IMR-90 (cell line): ENCODE measurements around the gene GABRA4. TPM values are rescaled to one million over a fixed set of nuclear protein-coding genes. Genes with fewer than 3 reads are reported as not detected.

Source experiments
- ATAC-seq: fragments of 200-7000 bp; cut with Tn5 transposase; 2 replicates; pipeline ENCODE4 v1.9.1; 2020; ENCODE audit warnings: low read depth, mild to moderate bottlenecking, moderate library complexity
- BruUV-seq: library from RNA; stranded (reverse); fragments of 400-500 nt; replicated peaks from 2 replicates; lab custom pipeline; 2021; lab: Mats Ljungman, UMichigan
- CTCF ChIA-PET: fragments of 300-600 bp; formaldehyde crosslinking; extraction: SDS; loops from one replicate; lab custom pipeline; 2021; ENCODE audit warnings: antibody characterized with exemption; lab: Yijun Ruan, JAX
- POLR2A ChIA-PET: fragments of 300-600 bp; sonication (Branson Sonifier 250); formaldehyde crosslinking; loops from one replicate; lab custom pipeline; 2022; ENCODE audit warnings: antibody characterized with exemption; ENCODE audit not compliant: unreplicated experiment; lab: Charles Lee
- DNase-seq: peaks from one replicate; pipeline ENCODE4 v3.0.0; 2013
- H2AFZ ChIP-seq: replicated peaks from 2 replicates; pipeline ENCODE3; 2013; ENCODE audit warnings: low read length, mild to moderate bottlenecking; ENCODE audit not compliant: poor library complexity
- H2AK5ac ChIP-seq: 2 replicates; pipeline ENCODE4 v1.6.1; 2013; ENCODE audit warnings: low read depth, low read length, inconsistent platforms
- H2AK9ac ChIP-seq: replicated peaks from 2 replicates; pipeline ENCODE3; 2013; ENCODE audit warnings: mild to moderate bottlenecking, low read depth, low read length, moderate library complexity; ENCODE audit not compliant: poor library complexity
- H2BK120ac ChIP-seq: 2 replicates; pipeline ENCODE4 v1.6.1; 2013; ENCODE audit warnings: low read depth, low read length, inconsistent platforms
- H2BK15ac ChIP-seq: 3 replicates; pipeline ENCODE4 v1.6.1; 2013; ENCODE audit warnings: low read depth, low read length, inconsistent platforms
- H2BK20ac ChIP-seq: 2 replicates; pipeline ENCODE4 v1.6.1; 2013; ENCODE audit warnings: low read depth, mild to moderate bottlenecking, inconsistent platforms, low read length, moderate library complexity
- H2BK5ac ChIP-seq: 2 replicates; pipeline ENCODE4 v1.6.1; 2013; ENCODE audit warnings: mild to moderate bottlenecking, low read depth, low read length, inconsistent platforms; ENCODE audit not compliant: poor library complexity, severe bottlenecking
- H3K14ac ChIP-seq: replicated peaks from 2 replicates; pipeline ENCODE4 v1.6.1; 2013; ENCODE audit warnings: low read depth, low read length, inconsistent platforms
- H3K18ac ChIP-seq: 2 replicates; pipeline ENCODE4 v1.6.1; 2013; ENCODE audit warnings: low read depth, low read length, control low read depth
- H3K23ac ChIP-seq: 2 replicates; pipeline ENCODE4 v1.6.1; 2013; ENCODE audit warnings: low read depth, low read length, inconsistent platforms
- H3K27ac ChIP-seq: 2 replicates; pipeline ENCODE4 v1.5.1; 2013; ENCODE audit warnings: mild to moderate bottlenecking, control low read depth, low read length; ENCODE audit not compliant: insufficient read depth
- H3K27me3 ChIP-seq: 2 replicates; pipeline ENCODE4 v1.6.1; 2013; ENCODE audit warnings: low read length; ENCODE audit not compliant: control insufficient read depth, insufficient read depth
- H3K36me3 ChIP-seq: 2 replicates; pipeline ENCODE4 v1.6.1; 2013; ENCODE audit warnings: low read length, mixed read lengths; ENCODE audit not compliant: control insufficient read depth, insufficient read depth
- H3K4ac ChIP-seq: 2 replicates; pipeline ENCODE4 v1.6.1; 2013; ENCODE audit warnings: low read depth, low read length, inconsistent platforms
- H3K4me1 ChIP-seq: 2 replicates; pipeline ENCODE4 v1.6.1; 2013; ENCODE audit warnings: low read length, mixed read lengths; ENCODE audit not compliant: control insufficient read depth, insufficient read depth
- H3K4me2 ChIP-seq: 2 replicates; pipeline ENCODE4 v1.6.1; 2013; ENCODE audit warnings: low read depth, mild to moderate bottlenecking, control low read depth, low read length, moderate library complexity
- H3K4me3 ChIP-seq: 2 replicates; pipeline ENCODE4 v1.5.1; 2013; ENCODE audit warnings: low read depth, mild to moderate bottlenecking, control low read depth, low read length, moderate library complexity; ENCODE audit not compliant: insufficient read depth
- H3K56ac ChIP-seq: 2 replicates; pipeline ENCODE4 v1.6.1; 2013; ENCODE audit warnings: low read length, inconsistent platforms; ENCODE audit not compliant: insufficient read depth; ENCODE audit errors: extremely low read depth
- H3K79me1 ChIP-seq, 2 experiments: 2 replicates each; pipeline ENCODE4 v1.6.1; 2013; ENCODE audit warnings: low read length in 2 of 2, inconsistent platforms in 1 of 2, low read depth in 1 of 2
- H3K9ac ChIP-seq: 2 replicates; pipeline ENCODE4 v1.6.1; 2013; ENCODE audit warnings: low read depth, low read length, control low read depth
- H3K9me1 ChIP-seq: 2 replicates; pipeline ENCODE4 v1.6.1; 2013; ENCODE audit warnings: low read length, inconsistent platforms; ENCODE audit not compliant: insufficient read depth
- H3K9me3 ChIP-seq: 2 replicates; pipeline ENCODE4 v1.6.1; 2013; ENCODE audit warnings: low read length; ENCODE audit not compliant: control insufficient read depth, insufficient read depth
- H4K20me1 ChIP-seq: 2 replicates; pipeline ENCODE4 v1.6.1; 2013; ENCODE audit warnings: low read length, inconsistent platforms; ENCODE audit not compliant: insufficient read depth
- H4K5ac ChIP-seq: 2 replicates; pipeline ENCODE4 v1.6.1; 2013; ENCODE audit warnings: mild to moderate bottlenecking, low read depth, low read length, control low read depth
- H4K8ac ChIP-seq, 2 experiments: 2 replicates each; pipeline ENCODE4 v1.6.1; 2013; ENCODE audit warnings: low read depth in 2 of 2, low read length in 2 of 2, control low read depth in 1 of 2, inconsistent platforms in 1 of 2
- H4K91ac ChIP-seq: 2 replicates; pipeline ENCODE4 v1.6.1; 2013; ENCODE audit warnings: low read depth, low read length, inconsistent platforms; ENCODE audit not compliant: insufficient read depth
- BHLHE40 ChIP-seq: fragments of 150-350 bp; IDR thresholded peaks from 2 replicates; pipeline ENCODE4 v1.6.1; 2016; ENCODE audit warnings: mild to moderate bottlenecking, low read depth, low read length
- CEBPB ChIP-seq: IDR thresholded peaks from 2 replicates; pipeline ENCODE4 v1.6.1; 2012; ENCODE audit warnings: low read depth, low read length, improper control_type of control experiment
- CHD1 ChIP-seq: IDR thresholded peaks from 2 replicates; pipeline ENCODE4 v1.6.1; 2012; ENCODE audit warnings: low read depth, low read length, improper control_type of control experiment
- FOS ChIP-seq: fragments of 150-350 bp; IDR thresholded peaks from 2 replicates; pipeline ENCODE4 v1.6.1; 2016; ENCODE audit warnings: low read depth, low read length
- MAFK ChIP-seq: IDR thresholded peaks from 2 replicates; pipeline ENCODE4 v1.6.1; 2012; ENCODE audit warnings: low read depth, low read length, improper control_type of control experiment
- MAZ ChIP-seq: IDR thresholded peaks from 2 replicates; pipeline ENCODE4 v1.6.1; 2012; ENCODE audit warnings: low read depth, mild to moderate bottlenecking, low read length, improper control_type of control experiment, moderate library complexity, borderline replicate concordance
- MXI1 ChIP-seq: IDR thresholded peaks from 2 replicates; pipeline ENCODE4 v1.6.1; 2012; ENCODE audit warnings: low read depth, mild to moderate bottlenecking, low read length, moderate library complexity, borderline replicate concordance
- NFE2L2 ChIP-seq: fragments of 150-350 bp; IDR thresholded peaks from 2 replicates; pipeline ENCODE4 v1.6.1; 2016; ENCODE audit warnings: low read depth, mild to moderate bottlenecking, low read length
- POLR2A ChIP-seq: IDR thresholded peaks from 2 replicates; pipeline ENCODE4 v1.6.1; 2012; ENCODE audit warnings: mild to moderate bottlenecking, low read depth, low read length
- RAD21 ChIP-seq: IDR thresholded peaks from 2 replicates; pipeline ENCODE4 v1.6.1; 2012; ENCODE audit warnings: low read length, improper control_type of control experiment
- RCOR1 ChIP-seq: IDR thresholded peaks from 2 replicates; pipeline ENCODE4 v1.6.1; 2012; ENCODE audit warnings: mild to moderate bottlenecking, low read length, improper control_type of control experiment; ENCODE audit not compliant: insufficient replicate concordance
- RFX5 ChIP-seq: IDR thresholded peaks from 2 replicates; pipeline ENCODE4 v1.8.0; 2012; ENCODE audit warnings: low read depth, mild to moderate bottlenecking, low read length, moderate library complexity
- SMC3 ChIP-seq: fragments of 150-350 bp; IDR thresholded peaks from 2 replicates; pipeline ENCODE4 v1.6.1; 2016; ENCODE audit warnings: low read depth, mild to moderate bottlenecking, antibody characterized with exemption, low read length, moderate library complexity
- WGBS, 2 experiments: methylation state at CpG; one replicate each; pipeline versions ENCODE4 v1.1.5 to v1.1.7; 2013; ENCODE audit warnings: missing lambda C conversion rate in 2 of 2; ENCODE audit not compliant: insufficient read length in 1 of 2; ENCODE audit errors: extremely low coverage in 2 of 2; 5-methylcytosine and 5-hydroxymethylcytosine counted together
- dilution Hi-C: fragments of 300-500 bp; cut with HindIII; formaldehyde crosslinking; loops from one replicate; pipeline ENCODE4 v1.14.3; 2018; ENCODE audit warnings: low sequenced_read_pairs; ENCODE audit not compliant: unreplicated experiment
- in situ Hi-C: fragments of 300-500 bp; cut with MboI; formaldehyde crosslinking; loops from 3 replicates; pipeline ENCODE4 v1.14.3; 2019; ENCODE audit warnings: low sequenced_read_pairs, inconsistent platforms, mixed read lengths
- intact Hi-C: fragments of 100-400 bp; cut with micrococcal nuclease; formaldehyde crosslinking; loops from 2 replicates; pipeline ENCODE4 v1.10.0; 2022
- polyA plus RNA-seq, 3 experiments: library from polyadenylated mRNA; depleted of rRNA; stranded (reverse); fragments of >200 nt; gene quantifications; 2 replicates each; pipeline ENCODE4 v1.2.3, GENCODE V29; 2012; ENCODE audit warnings: low replicate concordance in 1 of 3
- total RNA-seq: library from RNA; depleted of rRNA; stranded (reverse); fragments of >200 nt; gene quantifications from 2 replicates; pipeline ENCODE4 v1.2.3, GENCODE V29; 2012
- TF ChIP-seq, protein P1 (sequence below): conservative IDR thresholded peaks from 2 replicates; pipeline ENCODE4 v1.5.1; 2012; ENCODE audit warnings: mild to moderate bottlenecking, low read depth, low read length, improper control_type of control experiment
- TF ChIP-seq, protein P2 (sequence below): fragments of 150-350 bp; IDR thresholded peaks from 2 replicates; pipeline ENCODE4 v1.6.1; 2017; ENCODE audit warnings: mild to moderate bottlenecking, antibody characterized with exemption, low read length, low read depth
- TF ChIP-seq, protein P3 (sequence below): fragments of 150-350 bp; IDR thresholded peaks from 2 replicates; pipeline ENCODE4 v1.6.1; 2016; ENCODE audit warnings: low read depth, mild to moderate bottlenecking, low read length, moderate library complexity, borderline replicate concordance

GABRA4 gene
- total and polyA plus RNA-seq, 2 of the 4 experiments (the other 2 are of a cell fraction), result 1.1 to 1.8 TPM

DNA sequence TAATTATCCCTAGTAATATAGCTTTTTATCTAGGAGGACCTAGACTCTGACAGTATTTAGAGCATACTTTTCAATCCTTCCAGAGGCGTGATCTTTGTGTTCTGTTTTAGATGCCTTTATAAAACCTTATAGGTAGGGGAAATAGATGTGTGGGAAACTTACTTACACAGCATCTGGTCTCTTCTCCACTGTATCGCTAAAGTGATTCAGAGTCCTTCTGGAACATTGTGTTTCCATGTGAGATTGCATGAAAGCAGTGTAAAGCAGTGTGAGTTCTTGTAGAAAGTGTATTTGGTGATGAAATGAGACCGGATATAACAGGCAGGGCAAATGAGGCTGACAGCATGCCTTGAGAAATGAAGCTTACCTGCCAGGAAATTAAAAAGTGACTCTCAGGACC lies 47.4 kb upstream of the GABRA4 start:
- Histone ChIP-seq H2BK15ac (no peak overlapping the region), H3K4me2 (no peak overlapping the region), H2BK20ac (no peak overlapping the region), H3K4me1 (no peaks in the 10 kb centered on the region), H3K14ac (no peak overlapping the region), H4K5ac (no peak overlapping the region), H4K91ac (no peak overlapping the region), H3K36me3 (no peaks in the 10 kb centered on the region), H4K20me1 (no peaks in the 10 kb centered on the region), H3K18ac (no peak overlapping the region), H3K27me3 (no peaks in the 10 kb centered on the region), H2BK120ac (peak overlapping the region; percentile 48; the same call in 1 of the 2 replicates), H3K79me1 (no peaks in the 10 kb centered on the region), H3K56ac (no peak overlapping the region), H3K9me3 (no peaks in the 10 kb centered on the region), H3K27ac (no peak overlapping the region), H3K4ac (no peak overlapping the region), H3K9ac (no peak overlapping the region), H2AFZ (no peak overlapping the region), H2BK5ac (no peak overlapping the region), H2AK9ac (no peak overlapping the region), H4K8ac (no peak overlapping the region), H3K9me1 (no peaks in the 10 kb centered on the region), H3K4me3 (no peak overlapping the region), H3K23ac (no peak overlapping the region; the same call in 1 of the 2 replicates), H2AK5ac (no peak overlapping the region)
- no TSS peak for BruUV-seq
- dilution Hi-C loops (no loop called here), in situ Hi-C loops (no loop called here), intact Hi-C loops (loop anchor here (10.0 kb wide), 1 partner anchor 54 kb away; no protein-coding TSS in a partner anchor)
- no peak for DNase-seq
- POLR2A ChIA-PET, result no interaction called here
- ATAC-seq, result no peak
- TF ChIP-seq NFE2L2 (no peak), RAD21 (no peak), FOS (no peak), CHD1 (no peak), BHLHE40 (no peak), SMC3 (no peak), RFX5 (no peak), RCOR1 (no peak), CEBPB (no peak), POLR2A (no peak), MAZ (no peak), MXI1 (no peak), MAFK (no peak)
- TF ChIP-seq, protein P1, sequence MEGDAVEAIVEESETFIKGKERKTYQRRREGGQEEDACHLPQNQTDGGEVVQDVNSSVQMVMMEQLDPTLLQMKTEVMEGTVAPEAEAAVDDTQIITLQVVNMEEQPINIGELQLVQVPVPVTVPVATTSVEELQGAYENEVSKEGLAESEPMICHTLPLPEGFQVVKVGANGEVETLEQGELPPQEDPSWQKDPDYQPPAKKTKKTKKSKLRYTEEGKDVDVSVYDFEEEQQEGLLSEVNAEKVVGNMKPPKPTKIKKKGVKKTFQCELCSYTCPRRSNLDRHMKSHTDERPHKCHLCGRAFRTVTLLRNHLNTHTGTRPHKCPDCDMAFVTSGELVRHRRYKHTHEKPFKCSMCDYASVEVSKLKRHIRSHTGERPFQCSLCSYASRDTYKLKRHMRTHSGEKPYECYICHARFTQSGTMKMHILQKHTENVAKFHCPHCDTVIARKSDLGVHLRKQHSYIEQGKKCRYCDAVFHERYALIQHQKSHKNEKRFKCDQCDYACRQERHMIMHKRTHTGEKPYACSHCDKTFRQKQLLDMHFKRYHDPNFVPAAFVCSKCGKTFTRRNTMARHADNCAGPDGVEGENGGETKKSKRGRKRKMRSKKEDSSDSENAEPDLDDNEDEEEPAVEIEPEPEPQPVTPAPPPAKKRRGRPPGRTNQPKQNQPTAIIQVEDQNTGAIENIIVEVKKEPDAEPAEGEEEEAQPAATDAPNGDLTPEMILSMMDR, result no peak
- TF ChIP-seq, protein P2, sequence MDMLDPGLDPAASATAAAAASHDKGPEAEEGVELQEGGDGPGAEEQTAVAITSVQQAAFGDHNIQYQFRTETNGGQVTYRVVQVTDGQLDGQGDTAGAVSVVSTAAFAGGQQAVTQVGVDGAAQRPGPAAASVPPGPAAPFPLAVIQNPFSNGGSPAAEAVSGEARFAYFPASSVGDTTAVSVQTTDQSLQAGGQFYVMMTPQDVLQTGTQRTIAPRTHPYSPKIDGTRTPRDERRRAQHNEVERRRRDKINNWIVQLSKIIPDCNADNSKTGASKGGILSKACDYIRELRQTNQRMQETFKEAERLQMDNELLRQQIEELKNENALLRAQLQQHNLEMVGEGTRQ, result no peak
- TF ChIP-seq, protein P3, sequence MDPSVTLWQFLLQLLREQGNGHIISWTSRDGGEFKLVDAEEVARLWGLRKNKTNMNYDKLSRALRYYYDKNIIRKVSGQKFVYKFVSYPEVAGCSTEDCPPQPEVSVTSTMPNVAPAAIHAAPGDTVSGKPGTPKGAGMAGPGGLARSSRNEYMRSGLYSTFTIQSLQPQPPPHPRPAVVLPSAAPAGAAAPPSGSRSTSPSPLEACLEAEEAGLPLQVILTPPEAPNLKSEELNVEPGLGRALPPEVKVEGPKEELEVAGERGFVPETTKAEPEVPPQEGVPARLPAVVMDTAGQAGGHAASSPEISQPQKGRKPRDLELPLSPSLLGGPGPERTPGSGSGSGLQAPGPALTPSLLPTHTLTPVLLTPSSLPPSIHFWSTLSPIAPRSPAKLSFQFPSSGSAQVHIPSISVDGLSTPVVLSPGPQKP, result no peak
- CTCF ChIA-PET, result no interaction called here
- no CpG with 5 or more reads among the region's 3 CpGs for whole genome bisulfite sequencing, 2 experiments
